Measurements from ENCODE around the gene CHST11.

Gene CHST11

DNA sequence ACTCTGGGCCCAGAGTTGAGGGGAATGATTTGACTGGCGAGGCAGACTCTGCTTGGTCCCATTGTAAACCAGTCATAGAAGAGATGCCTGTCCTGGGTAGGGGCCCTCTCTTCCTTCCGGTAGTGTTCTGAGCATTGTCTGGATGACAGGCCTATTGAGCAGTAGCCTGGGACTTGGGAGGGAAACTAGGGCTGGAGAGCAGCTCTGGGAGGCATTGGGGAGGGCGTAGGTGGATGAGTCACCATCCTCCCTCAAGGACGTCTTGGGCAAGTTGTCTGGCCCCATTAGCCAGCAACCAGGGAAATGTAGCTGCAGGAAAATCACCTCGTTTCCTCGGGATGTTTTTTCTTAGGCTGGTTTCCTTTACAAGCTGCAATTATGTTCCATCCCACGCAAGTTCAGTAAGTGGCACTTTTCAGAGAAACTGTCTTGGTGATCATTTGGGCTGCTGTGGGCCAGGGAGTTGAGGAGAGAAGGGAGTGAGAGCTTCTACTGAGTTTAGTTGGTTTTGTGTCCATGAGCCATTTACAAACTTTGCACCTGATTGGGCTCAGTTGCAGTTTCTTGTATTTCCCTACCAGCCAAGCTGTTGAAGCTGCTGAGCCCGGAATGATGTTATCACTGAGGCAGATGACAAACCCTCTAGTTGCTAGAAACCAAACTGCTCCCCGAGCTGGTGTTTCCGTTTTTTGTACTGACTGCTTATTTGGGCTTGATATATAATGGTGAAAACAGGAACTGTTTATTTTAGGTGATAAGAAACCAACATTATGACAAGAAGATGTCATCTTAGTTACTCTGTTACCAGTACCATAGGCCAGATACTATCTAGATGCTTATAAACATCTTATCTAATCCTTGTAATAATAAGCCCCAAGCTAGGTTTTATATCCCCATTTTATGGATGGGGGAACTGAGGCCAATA lies 147.6 kb downstream of the CHST11 start:
- H2AFZ ChIP-seq (ENCODE audit: low read depth, low read length) = no peak overlapping the region
- no peaks in the 10 kb centered on the region for H3K9me3 ChIP-seq (ENCODE audit: insufficient read depth, low read length, severe bottlenecking)
- ATAC-seq (ENCODE audit: insufficient read depth, low read depth) (peak; percentile 31; the same call in 1 of the 3 replicates), DNase-seq (no peak)
- TF ChIP-seq, protein P1, sequence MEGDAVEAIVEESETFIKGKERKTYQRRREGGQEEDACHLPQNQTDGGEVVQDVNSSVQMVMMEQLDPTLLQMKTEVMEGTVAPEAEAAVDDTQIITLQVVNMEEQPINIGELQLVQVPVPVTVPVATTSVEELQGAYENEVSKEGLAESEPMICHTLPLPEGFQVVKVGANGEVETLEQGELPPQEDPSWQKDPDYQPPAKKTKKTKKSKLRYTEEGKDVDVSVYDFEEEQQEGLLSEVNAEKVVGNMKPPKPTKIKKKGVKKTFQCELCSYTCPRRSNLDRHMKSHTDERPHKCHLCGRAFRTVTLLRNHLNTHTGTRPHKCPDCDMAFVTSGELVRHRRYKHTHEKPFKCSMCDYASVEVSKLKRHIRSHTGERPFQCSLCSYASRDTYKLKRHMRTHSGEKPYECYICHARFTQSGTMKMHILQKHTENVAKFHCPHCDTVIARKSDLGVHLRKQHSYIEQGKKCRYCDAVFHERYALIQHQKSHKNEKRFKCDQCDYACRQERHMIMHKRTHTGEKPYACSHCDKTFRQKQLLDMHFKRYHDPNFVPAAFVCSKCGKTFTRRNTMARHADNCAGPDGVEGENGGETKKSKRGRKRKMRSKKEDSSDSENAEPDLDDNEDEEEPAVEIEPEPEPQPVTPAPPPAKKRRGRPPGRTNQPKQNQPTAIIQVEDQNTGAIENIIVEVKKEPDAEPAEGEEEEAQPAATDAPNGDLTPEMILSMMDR (IDR thresholded peaks at IDR 0.05; ENCODE audit: borderline replicate concordance, extremely low read depth, low read length, poor library complexity, severe bottlenecking) = no peak
- no peak for TF ChIP-seq EZH2 (IDR thresholded peaks at IDR 0.05; ENCODE audit: borderline replicate concordance, low read depth, low read length, severe bottlenecking)
- no peak overlapping the region for H3K9ac ChIP-seq (ENCODE audit: low read depth, low read length)
- no peak overlapping the region for H3K4me2 ChIP-seq (ENCODE audit: insufficient read depth, low read length)
- no peaks in the 10 kb centered on the region; the same call in 1 of the 2 replicates for H3K4me1 ChIP-seq (ENCODE audit: insufficient read depth, low read length)
- H3K27me3 ChIP-seq (ENCODE audit: insufficient read depth, low read length, poor library complexity) = no peaks in the 10 kb centered on the region
- no peak overlapping the region for H3K4me3 ChIP-seq (ENCODE audit: low read depth in 1 of 2, low read length in 2 of 2)
- H4K20me1 ChIP-seq (ENCODE audit: insufficient read depth, low read length) = peaks cover 97% of the 10 kb centered on the region
- H3K27ac ChIP-seq (ENCODE audit: low read length) = no peak overlapping the region
- peaks cover 85% of the 10 kb centered on the region for H3K36me3 ChIP-seq (ENCODE audit: insufficient read depth, low read length)
- H3K79me2 ChIP-seq (ENCODE audit: insufficient read depth, low read length) = peaks cover 98% of the 10 kb centered on the region

DNA sequence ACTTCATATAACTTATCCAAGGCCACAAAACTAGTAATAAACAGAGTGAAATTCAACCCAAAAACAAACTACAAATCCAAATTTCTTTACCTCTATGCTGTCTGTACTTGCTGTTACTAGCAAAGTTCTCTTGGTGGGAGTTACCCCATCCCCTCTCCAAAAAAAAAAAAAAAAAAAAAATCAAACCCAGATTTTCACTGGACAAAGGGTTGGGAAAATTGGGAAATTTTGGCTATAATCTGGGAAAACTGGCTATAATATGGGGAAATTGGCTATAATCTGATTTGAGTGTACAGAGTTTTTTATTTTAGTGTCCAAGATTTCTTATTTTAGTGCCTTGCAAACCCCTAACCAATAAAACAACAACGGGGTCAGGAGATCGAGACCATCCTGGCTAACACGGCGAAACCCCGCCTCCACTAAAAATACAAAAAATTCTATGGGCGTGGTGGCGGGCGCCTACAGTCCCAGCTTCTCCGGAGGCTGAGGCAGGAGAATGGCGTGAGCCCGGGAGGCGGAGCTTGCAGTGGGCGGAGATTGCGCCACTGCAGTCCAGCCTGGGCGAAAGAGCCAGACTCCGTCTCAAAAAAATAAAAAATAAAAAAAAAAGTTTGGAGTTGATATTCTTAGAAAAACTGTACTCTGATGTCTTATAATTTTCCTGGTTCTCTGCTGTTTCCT lies 148.4 kb downstream of the CHST11 start:
- no peak for TF ChIP-seq EZH2 (IDR thresholded peaks at IDR 0.05; ENCODE audit: borderline replicate concordance, low read depth, low read length, severe bottlenecking)
- TF ChIP-seq, protein P1 (IDR thresholded peaks at IDR 0.05; ENCODE audit: borderline replicate concordance, extremely low read depth, low read length, poor library complexity, severe bottlenecking) = no peak
- peaks cover 98% of the 10 kb centered on the region for H3K79me2 ChIP-seq (ENCODE audit: insufficient read depth, low read length)
- H3K9ac ChIP-seq (ENCODE audit: low read depth, low read length) = no peak overlapping the region
- no peaks in the 10 kb centered on the region; the same call in 1 of the 2 replicates for H3K4me1 ChIP-seq (ENCODE audit: insufficient read depth, low read length)
- H2AFZ ChIP-seq (ENCODE audit: low read depth, low read length) = no peak overlapping the region
- peaks cover 89% of the 10 kb centered on the region for H3K36me3 ChIP-seq (ENCODE audit: insufficient read depth, low read length)
- no peaks in the 10 kb centered on the region for H3K27me3 ChIP-seq (ENCODE audit: insufficient read depth, low read length, poor library complexity)
- DNase-seq (no peak), ATAC-seq (ENCODE audit: insufficient read depth, low read depth) (no peak)
- no peak overlapping the region for H3K4me2 ChIP-seq (ENCODE audit: insufficient read depth, low read length)
- H4K20me1 ChIP-seq (ENCODE audit: insufficient read depth, low read length) = peaks cover 94% of the 10 kb centered on the region
- no peaks in the 10 kb centered on the region for H3K9me3 ChIP-seq (ENCODE audit: insufficient read depth, low read length, severe bottlenecking)
- no peak overlapping the region for H3K27ac ChIP-seq (ENCODE audit: low read length)
- H3K4me3 ChIP-seq (ENCODE audit: low read depth in 1 of 2, low read length in 2 of 2) = no peak overlapping the region

DNA sequence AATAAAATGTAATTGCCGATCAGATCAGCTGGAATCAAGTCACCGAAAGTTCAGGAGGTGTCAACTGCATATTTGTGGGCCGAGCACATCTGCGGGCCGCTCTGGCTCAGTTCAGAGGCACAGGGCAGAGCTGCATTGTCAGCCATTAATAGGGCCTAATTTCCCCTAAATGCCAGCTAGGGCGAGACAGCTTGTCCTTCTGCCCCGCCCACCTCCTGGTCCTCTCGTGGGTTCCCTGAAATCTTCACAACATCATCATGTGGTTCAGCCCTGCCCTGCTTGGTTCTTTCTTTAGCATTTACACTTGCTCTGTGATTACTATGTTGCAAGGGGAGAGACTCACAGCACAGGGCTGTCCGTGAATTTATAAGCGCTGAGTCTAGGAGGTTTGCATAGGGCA lies 148.9 kb downstream of the CHST11 start:
- H2AFZ ChIP-seq (ENCODE audit: low read depth, low read length) = no peak overlapping the region

More for the DNA sequence above, 148.9 kb downstream of the CHST11 start:
- DNase-seq (no peak), ATAC-seq (ENCODE audit: insufficient read depth, low read depth) (no peak)
- peaks cover 98% of the 10 kb centered on the region for H3K79me2 ChIP-seq (ENCODE audit: insufficient read depth, low read length)
- no peaks in the 10 kb centered on the region for H3K9me3 ChIP-seq (ENCODE audit: insufficient read depth, low read length, severe bottlenecking)
- TF ChIP-seq, protein P1 (IDR thresholded peaks at IDR 0.05; ENCODE audit: borderline replicate concordance, extremely low read depth, low read length, poor library complexity, severe bottlenecking) = no peak
- TF ChIP-seq EZH2 (IDR thresholded peaks at IDR 0.05; ENCODE audit: borderline replicate concordance, low read depth, low read length, severe bottlenecking) = no peak
- no peak overlapping the region for H3K4me2 ChIP-seq (ENCODE audit: insufficient read depth, low read length)
- H4K20me1 ChIP-seq (ENCODE audit: insufficient read depth, low read length) = peaks cover 92% of the 10 kb centered on the region
- no peak overlapping the region for H3K4me3 ChIP-seq (ENCODE audit: low read depth in 1 of 2, low read length in 2 of 2)
- H3K9ac ChIP-seq (ENCODE audit: low read depth, low read length) = no peak overlapping the region
- H3K36me3 ChIP-seq (ENCODE audit: insufficient read depth, low read length) = peaks cover 89% of the 10 kb centered on the region
- H3K27ac ChIP-seq (ENCODE audit: low read length) = no peak overlapping the region
- H3K27me3 ChIP-seq (ENCODE audit: insufficient read depth, low read length, poor library complexity) = no peaks in the 10 kb centered on the region
- no peaks in the 10 kb centered on the region; the same call in 1 of the 2 replicates for H3K4me1 ChIP-seq (ENCODE audit: insufficient read depth, low read length)

Data from DND-41 (cell line).